Mononuclear cell (primary cell): Measurements from ENCODE around the gene KRT84. TPM values are rescaled to one million over a fixed set of nuclear protein-coding genes. Genes with fewer than 3 reads are reported as not detected.
"Not testable (repeated sequence)": the region's sequence is repeated elsewhere in the genome, so short reads cannot be mapped to it uniquely, and the experiment has no call there.

Experiments
- H3K27me3 ChIP-seq: 2 replicates; pipeline ENCODE4 v1.6.0; 2011; ENCODE audit warnings: low read length, control low read depth; ENCODE audit not compliant: insufficient read depth
- H3K4me1 ChIP-seq: 2 replicates; pipeline ENCODE4 v1.5.1; 2011; ENCODE audit warnings: mild to moderate bottlenecking, low read length, control low read depth; ENCODE audit not compliant: insufficient read depth
- H3K4me3 ChIP-seq: 2 replicates; pipeline ENCODE4 v1.5.1; 2011; ENCODE audit warnings: mild to moderate bottlenecking, low read length, moderate library complexity
- H3K9me3 ChIP-seq: 2 replicates; pipeline ENCODE4 v1.5.1; 2011; ENCODE audit warnings: low read depth, mild to moderate bottlenecking, control low read depth, low read length
- total RNA-seq: library from RNA; depleted of rRNA; stranded (reverse); fragments of >200 nt; gene quantifications from one replicate; pipeline ENCODE4 v1.2.3, GENCODE V29; 2012

The KRT84 gene
- total RNA-seq, 1 donor = not detected

DNA sequence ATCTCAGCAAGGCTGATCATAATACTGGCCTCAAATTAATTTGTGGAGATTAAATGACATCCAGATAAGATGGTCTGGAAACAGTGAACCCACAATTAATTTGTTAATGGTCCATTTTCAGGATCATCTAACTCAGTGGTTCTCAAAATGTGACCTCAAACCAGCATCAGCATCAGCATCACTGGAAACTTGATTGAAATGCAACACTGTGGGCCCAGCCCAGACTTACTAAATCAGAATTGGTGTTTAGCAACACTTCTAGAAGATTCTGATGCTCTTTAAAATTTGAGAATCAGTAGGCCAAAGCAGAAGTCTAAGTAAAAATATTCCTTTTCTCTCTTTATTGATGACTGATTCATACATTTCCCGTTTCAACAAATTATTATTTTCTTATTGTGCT is 31.3 kb upstream of the KRT84 start:
- Histone ChIP-seq H3K9me3 (no peaks in the 10 kb centered on the region), H3K27me3 (no peaks in the 10 kb centered on the region), H3K4me3 (no peak overlapping the region), H3K4me1 (no peaks in the 10 kb centered on the region)

DNA sequence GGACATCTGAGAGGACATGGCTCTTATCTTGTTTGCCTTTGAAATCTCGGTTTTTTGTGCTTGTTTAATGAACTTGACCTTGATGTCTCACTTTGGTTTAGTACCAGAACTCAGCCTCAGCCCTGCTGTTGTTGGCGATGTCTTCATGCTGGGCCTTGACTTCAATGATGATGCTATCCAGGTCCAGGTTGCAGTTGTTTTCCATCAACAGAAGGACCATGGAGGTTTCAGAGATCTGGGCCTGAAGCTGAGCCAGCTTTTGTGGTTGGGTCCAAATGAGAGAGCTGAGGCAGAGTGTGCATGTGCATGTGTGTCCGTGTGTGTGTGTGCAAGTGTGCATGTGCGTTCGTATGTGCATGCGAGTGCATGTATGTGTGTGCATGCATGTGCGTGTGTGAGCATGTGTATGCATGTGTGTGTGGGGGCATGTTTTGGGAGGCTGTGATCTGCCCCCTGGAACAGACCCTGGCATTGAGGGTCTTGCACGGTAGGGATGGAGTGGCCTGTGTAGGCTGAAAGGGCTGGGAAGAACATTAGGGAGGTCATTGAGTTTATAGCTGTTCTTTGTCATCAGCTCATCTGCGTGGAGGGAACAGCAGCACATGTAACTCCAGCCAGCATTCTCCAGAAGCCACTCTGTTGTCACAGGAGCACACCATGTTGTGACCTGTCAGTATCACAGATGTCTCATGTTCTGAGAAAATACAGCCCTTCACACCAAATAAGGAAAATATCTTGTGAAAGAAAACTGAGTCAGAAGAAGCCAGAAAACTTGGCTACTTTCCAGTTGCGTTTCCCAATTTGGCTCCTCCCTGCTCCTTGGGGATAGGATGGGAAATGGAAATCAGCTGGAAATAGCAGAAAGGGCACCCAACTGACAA is 30.7 kb upstream of the KRT84 start:
- Histone ChIP-seq H3K27me3 (no peaks in the 10 kb centered on the region), H3K4me3 (no peak overlapping the region), H3K9me3 (no peaks in the 10 kb centered on the region), H3K4me1 (no peaks in the 10 kb centered on the region)

DNA sequence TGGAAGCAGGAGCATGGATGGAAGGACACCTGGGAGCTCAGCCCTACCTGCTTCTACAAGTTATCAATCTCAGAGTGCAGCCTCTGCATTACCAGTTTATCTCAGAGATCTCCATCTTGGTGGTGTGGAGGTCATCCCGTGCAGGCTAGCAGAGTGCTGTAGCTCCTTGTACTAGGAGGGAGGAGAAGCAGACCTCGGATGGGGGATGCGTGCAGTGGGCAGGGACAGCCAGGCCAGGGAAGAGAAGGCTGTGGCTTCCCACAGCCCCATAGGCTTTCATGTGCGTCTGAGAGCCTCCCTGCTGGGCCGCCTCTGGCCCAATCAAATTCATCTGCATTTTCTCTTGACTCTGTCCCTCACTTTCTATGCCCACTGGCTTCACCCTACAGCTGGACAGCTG is 29.5 kb upstream of the KRT84 start:
- Histone ChIP-seq H3K4me3 (no peak overlapping the region), H3K4me1 (no peaks in the 10 kb centered on the region), H3K9me3 (no peaks in the 10 kb centered on the region), H3K27me3 (no peaks in the 10 kb centered on the region)

DNA sequence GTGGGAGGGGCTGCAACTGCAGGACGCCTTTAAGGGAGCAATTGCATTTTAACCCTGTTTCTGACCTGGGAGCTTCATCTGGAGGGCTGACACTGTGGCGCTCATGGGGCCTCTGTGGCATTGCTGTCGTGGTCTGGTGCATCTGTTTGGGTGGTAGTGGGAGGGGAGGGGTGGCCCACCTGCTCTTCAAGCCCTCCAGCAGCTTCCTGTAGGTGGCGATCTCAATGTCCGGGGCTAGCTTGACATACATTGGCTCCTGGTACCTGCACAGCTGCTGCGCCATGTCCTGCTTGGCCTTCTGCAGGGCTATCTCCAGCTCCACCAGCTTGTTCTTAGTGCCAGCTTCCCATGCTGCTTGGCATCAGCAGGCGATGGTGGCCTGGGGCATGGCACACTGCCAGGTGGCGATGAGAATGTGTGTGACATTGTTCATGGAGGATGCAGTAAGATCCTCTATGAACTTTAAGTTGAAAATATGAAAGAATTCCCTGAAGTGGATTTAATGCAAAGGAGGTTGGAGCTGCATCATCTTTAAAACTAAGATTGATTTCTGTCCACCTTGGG is 28.4 kb upstream of the KRT84 start:
- H3K4me3 ChIP-seq = no peak overlapping the region
- no peaks in the 10 kb centered on the region for H3K9me3 ChIP-seq
- H3K4me1 ChIP-seq = no peaks in the 10 kb centered on the region
- no peaks in the 10 kb centered on the region for H3K27me3 ChIP-seq

DNA sequence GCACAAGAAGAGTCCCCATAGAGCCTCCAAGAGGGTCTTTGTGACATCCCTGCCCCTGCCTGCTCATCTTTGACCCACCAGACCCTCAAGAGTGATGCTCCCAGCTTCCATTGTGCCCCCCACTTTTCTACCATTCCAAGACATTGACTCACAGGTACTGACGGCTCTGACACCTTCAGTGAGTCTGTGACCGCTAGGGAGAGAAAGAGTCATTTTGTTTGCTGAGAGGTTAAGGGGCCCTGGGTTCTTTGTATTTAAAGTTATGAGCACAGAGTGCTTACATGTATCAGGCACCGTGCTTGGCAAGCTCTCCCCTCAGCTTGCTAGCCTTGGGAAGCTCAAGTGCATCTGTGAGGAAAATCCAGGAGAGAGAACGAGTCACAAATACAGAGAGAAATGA is 27.8 kb upstream of the KRT84 start:
- Histone ChIP-seq H3K4me3 (no peak overlapping the region), H3K27me3 (no peaks in the 10 kb centered on the region), H3K4me1 (no peaks in the 10 kb centered on the region), H3K9me3 (no peaks in the 10 kb centered on the region)

DNA sequence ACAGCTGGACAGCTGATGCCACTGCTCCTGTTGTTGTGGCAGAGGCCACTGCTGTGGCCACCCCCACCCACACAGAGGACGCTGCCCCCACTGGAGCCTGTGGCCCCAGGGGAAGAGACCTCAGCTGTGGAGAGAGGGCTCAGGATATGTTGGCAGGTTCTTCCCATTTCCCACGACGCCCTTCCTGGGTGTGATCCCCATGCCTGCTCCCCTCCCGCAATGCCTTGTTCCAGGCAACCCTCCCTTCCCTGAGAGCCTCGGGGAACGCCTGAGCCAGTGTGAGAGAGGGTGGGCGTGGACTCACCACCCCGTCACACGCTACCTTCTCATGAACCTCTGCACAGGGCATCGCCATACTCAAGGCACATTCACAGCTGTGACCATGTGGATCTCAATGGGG is 26.4 kb upstream of the KRT84 start:
- Histone ChIP-seq H3K27me3 (no peaks in the 10 kb centered on the region), H3K9me3 (no peaks in the 10 kb centered on the region), H3K4me3 (no peak overlapping the region), H3K4me1 (no peaks in the 10 kb centered on the region)

DNA sequence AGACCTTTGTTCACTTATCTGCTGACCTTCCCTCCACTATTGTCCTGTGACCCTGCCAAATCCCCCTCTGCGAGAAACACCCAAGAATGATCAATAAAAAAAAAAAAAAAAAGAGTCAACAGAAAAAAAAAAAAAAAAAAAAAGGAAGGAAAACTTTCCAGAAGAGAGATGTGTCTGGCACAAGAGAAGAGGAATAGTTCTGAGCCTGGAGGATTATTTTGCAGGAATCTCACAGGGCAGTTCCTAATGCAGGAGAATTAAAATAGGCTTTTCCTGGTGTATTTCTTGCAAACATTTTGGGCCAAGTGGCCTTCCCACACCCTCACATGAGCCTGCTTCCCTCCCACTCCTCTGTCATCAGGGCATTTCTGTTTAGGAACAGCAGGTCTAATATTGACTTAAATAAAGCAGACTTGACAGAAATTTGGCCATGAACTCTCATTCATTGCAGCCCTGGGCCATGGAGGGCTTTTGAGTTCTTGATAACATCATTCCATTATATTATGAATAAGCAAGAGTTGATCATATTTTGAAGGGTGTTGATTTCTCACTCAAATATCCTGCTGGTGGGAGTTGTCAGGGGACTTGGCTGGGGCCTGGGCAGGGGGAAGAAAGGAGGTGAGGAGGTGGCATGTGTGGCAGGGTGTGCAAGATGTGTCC is 25.3 kb upstream of the KRT84 start:
- H3K9me3 ChIP-seq, H3K4me3 ChIP-seq, H3K27me3 ChIP-seq: not testable (repeated sequence)

DNA sequence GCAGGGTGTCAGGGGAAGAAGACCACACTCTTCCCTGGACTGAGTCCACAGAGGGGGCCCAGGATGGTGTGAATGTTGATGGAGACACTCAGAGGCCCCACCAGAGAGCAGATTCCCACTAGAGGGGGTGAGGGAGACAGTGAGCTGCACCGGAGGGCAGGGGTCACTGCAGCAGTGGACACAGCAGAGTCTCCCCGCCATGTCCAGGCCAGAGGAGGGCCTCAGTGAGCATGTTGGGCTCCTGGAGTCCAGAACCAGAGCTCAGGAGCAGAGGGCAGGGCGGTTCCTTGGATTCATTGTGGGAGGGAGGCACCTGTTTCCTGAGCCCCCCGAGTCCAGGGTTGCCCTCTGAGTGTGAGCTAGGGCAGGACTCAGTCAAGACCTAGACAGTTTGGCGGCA is 22.5 kb upstream of the KRT84 start:
- no peaks in the 10 kb centered on the region for H3K27me3 ChIP-seq
- no peaks in the 10 kb centered on the region for H3K4me1 ChIP-seq
- H3K9me3 ChIP-seq = no peaks in the 10 kb centered on the region
- H3K4me3 ChIP-seq = no peak overlapping the region

More for the DNA sequence above, 25.3 kb upstream of the KRT84 start:
- H3K4me1 ChIP-seq = not testable (repeated sequence)

DNA sequence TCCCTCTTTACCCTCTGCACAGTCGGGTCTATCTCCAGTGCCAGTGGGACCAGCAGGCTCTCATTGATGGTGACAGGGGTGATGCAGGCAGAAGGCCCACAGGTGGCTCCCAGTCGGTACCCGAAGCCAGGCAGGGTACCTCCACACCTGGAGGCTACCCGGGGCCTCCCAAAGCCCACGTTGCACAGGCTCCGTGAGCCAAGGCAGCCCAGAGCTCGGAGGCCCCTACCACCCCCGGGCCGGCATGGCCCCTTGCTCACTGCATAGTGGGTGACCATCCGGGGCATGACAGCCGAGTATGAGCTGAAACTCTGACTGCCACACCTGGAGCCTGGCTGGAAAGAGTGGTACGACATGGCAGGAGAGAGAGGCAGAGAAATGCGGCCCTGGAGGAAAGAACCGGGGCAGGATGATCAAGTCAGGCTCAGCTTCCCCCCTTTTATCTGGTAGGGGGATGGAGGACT is 20.5 kb upstream of the KRT84 start, which contains the start of gene KRT82:
TSS of gene KRT82 (minus strand) at position 414 of the 464 bp plus-strand sequence. CDS start at position 356, 58 bp downstream.
- no peak within 1 kb of the TSS for H3K4me3 ChIP-seq
- H3K9me3 ChIP-seq = no peaks in the 10 kb centered on the region

DNA sequence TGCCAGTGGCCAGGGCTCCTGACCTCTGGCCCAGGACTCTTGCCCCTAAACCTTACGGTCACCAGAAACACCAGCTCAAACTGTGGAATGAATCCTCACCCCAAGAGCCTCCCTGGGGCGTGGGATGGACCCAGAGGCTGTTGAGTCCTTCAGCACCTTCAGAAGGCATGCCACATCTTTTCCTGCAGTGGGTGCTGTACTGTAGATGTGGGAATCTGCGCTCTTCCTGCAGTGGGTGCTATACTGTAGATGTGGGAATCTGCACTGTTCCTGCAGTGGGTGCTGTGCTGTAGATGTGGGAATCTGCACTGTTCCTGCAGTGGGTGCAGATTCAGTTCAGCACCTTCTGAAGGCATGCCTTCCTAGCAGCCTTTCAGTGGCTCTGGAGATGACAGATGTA is 19.5 kb upstream of the KRT84 start:
- Histone ChIP-seq H3K9me3 (no peaks in the 10 kb centered on the region), H3K27me3 (no peaks in the 10 kb centered on the region), H3K4me3 (no peak overlapping the region), H3K4me1 (no peaks in the 10 kb centered on the region)

More for the DNA sequence above, 20.5 kb upstream of the KRT84 start, which contains the start of gene KRT82:
- no peaks in the 10 kb centered on the region for H3K4me1 ChIP-seq
- H3K27me3 ChIP-seq = no peaks in the 10 kb centered on the region

DNA sequence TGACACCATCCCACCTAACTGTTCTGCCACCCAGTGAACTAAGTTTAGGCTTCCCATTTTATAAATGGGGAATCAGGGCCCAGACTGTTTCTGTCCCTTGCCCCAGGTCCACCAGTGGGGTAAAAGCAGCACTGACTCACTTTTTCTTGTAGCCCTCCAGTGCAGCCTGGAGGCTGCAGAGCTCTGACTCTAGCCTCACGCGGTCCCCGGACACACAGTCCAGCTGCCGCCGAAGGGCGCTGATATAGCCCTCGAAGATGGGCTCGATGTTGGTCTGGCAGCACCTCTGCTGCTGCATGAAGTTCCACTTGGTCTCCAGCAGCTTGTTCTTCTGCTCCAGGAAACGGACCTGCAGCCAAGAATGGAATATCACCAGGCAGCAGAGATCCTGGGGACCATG is 18.1 kb upstream of the KRT84 start:
- Histone ChIP-seq H3K4me3 (no peak overlapping the region), H3K4me1 (no peaks in the 10 kb centered on the region), H3K27me3 (no peaks in the 10 kb centered on the region), H3K9me3 (no peaks in the 10 kb centered on the region)

DNA sequence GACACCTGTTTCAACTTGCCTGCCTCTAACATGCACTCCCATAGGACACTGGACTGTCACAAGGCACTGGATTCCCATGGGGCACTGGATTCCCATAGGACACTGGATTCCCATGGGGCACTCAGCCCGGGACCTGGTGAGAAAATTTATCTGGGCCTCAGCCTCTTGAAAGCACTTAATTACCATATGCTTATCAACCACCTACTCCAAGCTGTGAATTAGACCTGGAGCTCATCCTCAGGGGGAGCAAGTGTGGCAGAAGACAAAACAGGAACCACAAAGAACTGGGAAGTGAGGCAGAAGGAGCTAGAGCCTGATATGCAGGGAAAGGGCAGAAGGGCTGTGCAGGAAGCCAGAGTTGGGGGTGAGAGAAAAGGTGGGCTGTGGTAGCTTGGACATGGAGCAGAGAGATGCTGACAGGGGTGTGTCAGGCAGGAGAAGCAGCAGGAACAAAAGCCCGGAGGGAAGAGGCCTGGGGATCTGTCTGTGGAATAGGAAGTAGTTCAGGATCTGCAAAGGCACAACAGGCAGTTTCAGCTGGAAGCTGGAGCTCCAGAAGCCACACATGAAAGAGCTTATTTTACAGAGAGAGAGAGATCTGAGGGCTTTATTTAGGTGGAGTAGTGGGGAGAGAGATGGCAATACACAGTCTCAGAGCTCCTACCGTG is 17.6 kb upstream of the KRT84 start:
- no peaks in the 10 kb centered on the region for H3K4me1 ChIP-seq
- H3K9me3 ChIP-seq = no peaks in the 10 kb centered on the region
- no peak overlapping the region for H3K4me3 ChIP-seq
- no peaks in the 10 kb centered on the region for H3K27me3 ChIP-seq

DNA sequence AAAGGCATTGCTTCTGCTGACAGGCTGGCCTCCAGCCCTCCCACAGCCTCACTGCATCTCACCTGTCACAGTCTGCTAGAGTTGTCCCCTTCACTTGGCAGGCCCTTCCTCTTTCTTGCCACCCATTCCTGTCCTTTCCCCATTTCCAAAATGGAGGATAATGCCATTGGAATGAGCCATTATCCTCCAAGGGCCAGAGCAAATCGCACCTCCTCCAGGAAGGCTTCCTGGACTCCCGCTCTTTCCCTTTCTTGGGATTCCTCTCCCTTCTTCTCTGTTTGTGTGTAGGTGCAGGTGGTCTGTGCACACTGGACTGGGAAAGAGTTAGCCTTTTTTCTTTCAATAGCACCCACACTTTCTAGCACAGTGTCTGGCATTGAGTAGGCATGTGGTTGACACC is 16.9 kb upstream of the KRT84 start:
- Histone ChIP-seq H3K27me3 (no peaks in the 10 kb centered on the region), H3K4me3 (no peak overlapping the region), H3K9me3 (no peaks in the 10 kb centered on the region), H3K4me1 (no peaks in the 10 kb centered on the region)

DNA sequence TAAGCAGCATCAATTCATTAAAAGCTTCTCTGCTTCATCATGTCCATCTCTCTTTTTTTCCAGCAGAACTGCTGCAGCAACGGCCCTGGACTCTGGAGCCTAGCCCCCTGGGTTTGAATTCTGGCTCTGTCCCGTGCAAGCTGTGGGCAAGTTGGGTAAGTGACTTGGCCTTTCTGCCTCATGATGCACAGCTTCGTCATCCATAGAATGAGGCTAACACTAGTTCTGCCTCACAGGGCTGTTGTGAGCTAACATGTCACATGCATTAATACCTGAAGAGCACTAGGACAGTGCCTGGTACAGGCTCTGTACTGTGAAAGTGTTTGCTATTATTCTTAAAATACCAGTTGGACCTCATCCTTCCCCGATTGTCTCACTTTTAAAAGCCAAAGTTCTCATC is 16.5 kb upstream of the KRT84 start:
- H3K4me1 ChIP-seq = no peaks in the 10 kb centered on the region
- no peaks in the 10 kb centered on the region for H3K27me3 ChIP-seq
- no peaks in the 10 kb centered on the region for H3K9me3 ChIP-seq
- no peak overlapping the region for H3K4me3 ChIP-seq

DNA sequence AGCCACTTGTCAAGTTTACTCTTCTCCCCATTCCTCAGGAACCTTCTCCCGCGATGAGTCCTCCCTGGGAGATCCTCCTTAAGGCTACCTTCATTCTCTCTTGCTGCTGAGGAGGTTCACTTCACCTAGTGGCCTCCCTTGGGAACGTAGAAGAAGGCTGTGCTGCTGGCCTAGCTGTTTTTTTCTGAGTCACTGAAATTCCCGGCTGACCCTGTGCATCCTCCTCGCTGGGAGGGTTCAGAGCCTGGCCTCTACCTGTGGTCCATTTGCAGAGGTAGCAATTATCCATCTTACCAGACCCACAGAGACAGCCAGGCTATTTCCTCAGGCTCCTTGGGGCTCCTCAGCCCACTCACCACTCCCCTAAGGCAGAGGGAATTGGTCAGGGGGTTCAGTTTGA is 16.1 kb upstream of the KRT84 start:
- Histone ChIP-seq H3K9me3 (no peaks in the 10 kb centered on the region), H3K27me3 (no peaks in the 10 kb centered on the region), H3K4me3 (no peak overlapping the region), H3K4me1 (no peaks in the 10 kb centered on the region)
